ENCODE results near the gene TOP3A.
"Not testable (repeated sequence)": the region's sequence is repeated elsewhere in the genome, so short reads cannot be mapped to it uniquely, and the experiment has no call there.

Gene TOP3A

GRCh38 chr17:18318771-18319450 lies 4.1 kb upstream of the TOP3A start:
- TF ChIP-seq CTCF (IDR thresholded peaks at IDR 0.05; ENCODE audit: control insufficient read depth, extremely low read depth, insufficient read depth): no peak
- no peak for DNase-seq (ENCODE audit: low read depth)
- no peak overlapping the region for H3K4me3 ChIP-seq (ENCODE audit: low read depth, low read length)

GRCh38 chr17:18318117-18318516 lies 3.3 kb upstream of the TOP3A start:
- DNase-seq (ENCODE audit: low read depth): no peak
- no peak for TF ChIP-seq CTCF (IDR thresholded peaks at IDR 0.05; ENCODE audit: control insufficient read depth, extremely low read depth, insufficient read depth)
- no peak overlapping the region for H3K4me3 ChIP-seq (ENCODE audit: low read depth, low read length)

GRCh38 chr17:18315961-18316360 lies 1.2 kb upstream of the TOP3A start:
- no peak for DNase-seq (ENCODE audit: low read depth)
- H3K4me3 ChIP-seq (ENCODE audit: low read depth, low read length): peak overlapping the region; percentile 98
- no peak for TF ChIP-seq CTCF (IDR thresholded peaks at IDR 0.05; ENCODE audit: control insufficient read depth, extremely low read depth, insufficient read depth)

GRCh38 chr17:18315562-18315922 lies 748 bp upstream of the TOP3A start:
- TF ChIP-seq CTCF (IDR thresholded peaks at IDR 0.05; ENCODE audit: control insufficient read depth, extremely low read depth, insufficient read depth): no peak
- no peak for DNase-seq (ENCODE audit: low read depth)
- peak overlapping the region; percentile 98 for H3K4me3 ChIP-seq (ENCODE audit: low read depth, low read length)

GRCh38 chr17:18314059-18314730 lies 599 bp downstream of the TOP3A start:
- DNase-seq (ENCODE audit: low read depth): no peak
- TF ChIP-seq CTCF (IDR thresholded peaks at IDR 0.05; ENCODE audit: control insufficient read depth, extremely low read depth, insufficient read depth): no peak
- peak overlapping the region; percentile 98 for H3K4me3 ChIP-seq (ENCODE audit: low read depth, low read length)

GRCh38 chr17:18309202-18309601 lies 5.6 kb downstream of the TOP3A start:
- TF ChIP-seq CTCF (IDR thresholded peaks at IDR 0.05; ENCODE audit: control insufficient read depth, extremely low read depth, insufficient read depth): no peak
- H3K4me3 ChIP-seq (ENCODE audit: low read depth, low read length): no peak overlapping the region
- no peak for DNase-seq (ENCODE audit: low read depth)

GRCh38 chr17:18303206-18303605 lies 11.6 kb downstream of the TOP3A start:
- not testable (repeated sequence) for H3K4me3 ChIP-seq (ENCODE audit: low read depth, low read length); DNase-seq (ENCODE audit: low read depth)

Measured in LNCaP clone FGC (cell line).